AG04449 (cell line): ENCODE measurements around the gene CCNK.
A peak's percentile ranks its signal among the peaks of the same experiment; 100 is the strongest.

Experiments
- CTCF ChIA-PET: fragments of 350-600 bp; formaldehyde crosslinking; extraction: SDS; loops from one replicate; lab custom pipeline; 2021; ENCODE audit warnings: antibody characterized with exemption; lab: Yijun Ruan, JAX
- POLR2A ChIA-PET: fragments of 400-600, 350-600 bp; formaldehyde crosslinking; extraction: SDS; loops from one replicate; lab custom pipeline; 2020; ENCODE audit warnings: antibody characterized with exemption, inconsistent platforms; lab: Yijun Ruan, JAX
- DNase-seq: peaks from one replicate; pipeline ENCODE4 v3.0.0-alpha.2; 2010; ENCODE audit warnings: low read depth, low spot score
- H3K4me3 ChIP-seq: 2 replicates; pipeline ENCODE4 v1.5.1; 2011; ENCODE audit warnings: low read depth, mild to moderate bottlenecking, control low read depth, low read length
- TF ChIP-seq, protein P1 (sequence below): IDR thresholded peaks from one replicate; pipeline ENCODE4 v1.5.1; 2011; ENCODE audit warnings: mild to moderate bottlenecking, moderate library complexity, low read length, control low read depth, inconsistent platforms; ENCODE audit not compliant: insufficient read depth; ENCODE audit errors: missing control alignments

Gene CCNK

DNA sequence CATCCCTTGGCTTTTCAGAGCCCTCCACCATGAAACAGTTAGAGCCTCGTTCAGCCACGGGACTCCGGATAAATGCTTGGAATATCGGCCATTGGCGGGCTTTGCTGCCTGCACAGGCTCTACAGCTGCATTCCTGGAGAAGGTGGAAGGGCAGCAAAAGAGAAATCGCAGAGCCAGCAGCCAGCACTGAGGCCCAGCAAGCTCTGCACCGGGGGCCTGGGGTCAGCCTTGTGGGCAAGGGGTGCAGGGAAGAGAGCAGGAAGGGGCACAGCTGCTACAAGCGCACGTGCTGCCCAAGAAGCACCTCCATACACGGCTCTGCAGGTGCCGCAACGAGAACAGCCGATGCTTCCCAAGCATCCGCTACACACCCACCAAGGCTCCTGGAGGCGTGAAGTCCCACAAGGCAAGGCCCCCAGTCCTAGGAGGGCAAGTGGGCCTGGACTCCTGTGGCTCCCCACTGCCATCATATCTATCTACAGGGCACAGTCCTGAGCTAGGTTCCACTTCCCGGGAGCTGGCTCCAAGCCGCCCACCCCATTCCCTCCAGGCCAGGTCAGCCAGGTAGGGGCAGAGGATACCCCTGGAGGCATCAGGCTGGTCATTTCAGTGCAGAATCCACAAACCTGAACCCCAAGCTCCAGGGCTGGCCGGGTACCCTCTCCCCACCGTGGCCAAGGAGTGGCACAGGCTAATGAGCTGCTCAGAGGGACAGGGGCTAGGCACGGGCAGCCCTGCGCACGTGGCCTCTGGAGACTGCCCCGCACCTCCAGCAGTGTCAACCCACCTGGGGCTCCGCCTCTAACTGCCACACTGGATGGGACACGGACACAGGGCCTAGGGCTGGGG is 40.2 kb downstream of the CCNK start:
- TF ChIP-seq, protein P1, sequence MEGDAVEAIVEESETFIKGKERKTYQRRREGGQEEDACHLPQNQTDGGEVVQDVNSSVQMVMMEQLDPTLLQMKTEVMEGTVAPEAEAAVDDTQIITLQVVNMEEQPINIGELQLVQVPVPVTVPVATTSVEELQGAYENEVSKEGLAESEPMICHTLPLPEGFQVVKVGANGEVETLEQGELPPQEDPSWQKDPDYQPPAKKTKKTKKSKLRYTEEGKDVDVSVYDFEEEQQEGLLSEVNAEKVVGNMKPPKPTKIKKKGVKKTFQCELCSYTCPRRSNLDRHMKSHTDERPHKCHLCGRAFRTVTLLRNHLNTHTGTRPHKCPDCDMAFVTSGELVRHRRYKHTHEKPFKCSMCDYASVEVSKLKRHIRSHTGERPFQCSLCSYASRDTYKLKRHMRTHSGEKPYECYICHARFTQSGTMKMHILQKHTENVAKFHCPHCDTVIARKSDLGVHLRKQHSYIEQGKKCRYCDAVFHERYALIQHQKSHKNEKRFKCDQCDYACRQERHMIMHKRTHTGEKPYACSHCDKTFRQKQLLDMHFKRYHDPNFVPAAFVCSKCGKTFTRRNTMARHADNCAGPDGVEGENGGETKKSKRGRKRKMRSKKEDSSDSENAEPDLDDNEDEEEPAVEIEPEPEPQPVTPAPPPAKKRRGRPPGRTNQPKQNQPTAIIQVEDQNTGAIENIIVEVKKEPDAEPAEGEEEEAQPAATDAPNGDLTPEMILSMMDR = no peak
- ChIA-PET POLR2A (no interaction called here), CTCF (interaction anchor here (0.6 to 9.2 kb wide), 13 partner anchors 14 to 364 kb away, joined by 3 to 174 read pairs (median 4); no protein-coding TSS in a partner anchor)
- no peak overlapping the region for H3K4me3 ChIP-seq
- no peak for DNase-seq

DNA sequence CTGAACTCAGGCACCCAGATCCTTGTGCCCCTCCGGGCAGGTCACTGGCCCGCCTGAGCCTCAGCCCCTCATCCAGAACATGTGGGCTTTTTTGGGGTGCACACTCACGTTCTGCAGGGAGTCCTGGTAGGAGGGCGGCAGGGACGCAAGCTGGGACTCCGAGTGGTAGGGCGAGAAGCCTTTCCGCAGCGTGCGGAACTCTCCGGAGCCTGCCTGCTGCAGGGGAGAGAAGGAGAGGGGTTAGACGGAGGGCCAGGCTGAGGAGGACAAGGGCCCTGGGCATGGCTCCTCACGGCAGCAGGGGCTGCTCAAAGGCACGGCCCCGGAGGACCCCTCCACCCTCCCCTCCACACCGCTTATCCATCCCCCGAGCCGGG is 40.8 kb downstream of the CCNK start:
- DNase-seq = no peak
- POLR2A ChIA-PET = no interaction called here
- CTCF ChIA-PET = interaction anchor here (0.6 to 9.2 kb wide), 9 partner anchors 23 to 364 kb away, joined by 4 to 174 read pairs (median 5); no protein-coding TSS in a partner anchor
- TF ChIP-seq, protein P1 = no peak
- no peak overlapping the region for H3K4me3 ChIP-seq

DNA sequence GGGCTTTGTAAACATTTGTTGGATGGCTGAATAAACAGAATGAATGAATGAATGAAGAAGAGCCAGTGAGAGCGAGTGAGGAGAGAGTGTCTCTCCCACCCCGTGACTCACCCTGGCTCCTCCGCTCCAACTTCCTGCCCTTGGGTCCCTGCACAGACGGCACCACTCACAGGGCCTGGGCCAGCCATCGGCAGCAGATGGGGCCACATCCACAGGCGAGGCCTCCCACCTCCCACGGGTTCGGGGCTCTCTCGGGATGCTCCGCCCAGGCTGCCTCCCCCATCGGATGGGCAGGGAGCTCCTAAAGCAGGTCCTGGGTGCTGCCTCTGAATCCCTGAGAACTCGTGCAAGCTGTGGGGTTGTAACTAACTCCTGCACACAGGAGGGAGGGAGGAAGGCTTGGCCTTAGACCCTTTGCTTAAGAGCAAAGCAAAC is 41.3 kb downstream of the CCNK start:
- DNase-seq = no peak
- TF ChIP-seq, protein P1 = peak; percentile 31
- POLR2A ChIA-PET = no interaction called here
- CTCF ChIA-PET = interaction anchor here (0.6 to 9.2 kb wide), 11 partner anchors 23 to 160 kb away, joined by 4 to 174 read pairs (median 5); no protein-coding TSS in a partner anchor
- H3K4me3 ChIP-seq = no peak overlapping the region

DNA sequence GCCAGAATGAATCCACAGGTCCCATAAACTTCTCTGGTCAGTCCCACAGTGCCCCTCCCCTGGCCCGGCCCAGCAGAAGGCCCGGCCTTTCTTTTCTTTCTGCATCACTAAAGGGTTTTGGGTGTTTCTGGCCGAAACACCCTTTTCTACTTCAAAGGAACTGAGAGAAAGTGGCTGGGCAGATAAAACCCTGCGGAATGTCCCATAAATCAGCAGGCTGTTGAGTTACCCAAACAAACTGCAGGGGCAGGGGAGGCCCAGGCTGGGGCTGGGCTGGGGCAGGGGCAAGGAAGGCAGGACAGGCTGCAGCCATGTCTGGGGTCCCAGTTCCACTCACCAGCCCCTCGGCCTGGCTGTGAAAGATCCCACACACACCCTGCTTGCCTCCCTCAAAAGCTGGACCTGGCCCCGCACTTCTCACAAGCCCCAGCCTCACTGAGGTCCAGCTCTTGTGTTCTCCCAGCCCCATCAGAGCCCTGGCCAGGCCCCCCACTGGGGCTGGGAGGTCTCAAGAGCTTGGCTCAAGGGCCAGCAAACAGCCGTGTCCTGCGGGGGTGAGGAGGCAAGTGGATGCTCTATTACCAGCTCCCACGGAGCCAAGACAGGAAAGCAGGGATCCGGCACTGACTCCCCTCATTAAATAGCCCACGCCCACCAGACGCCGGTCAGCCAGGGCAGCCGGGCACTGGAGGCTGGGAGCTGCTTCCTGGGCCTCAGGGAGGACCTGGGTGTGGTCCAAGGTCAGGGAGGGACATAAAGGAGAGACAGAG is 41.9 kb downstream of the CCNK start:
- TF ChIP-seq, protein P1 = no peak
- H3K4me3 ChIP-seq = no peak overlapping the region
- ChIA-PET CTCF (interaction anchor here (0.6 to 9.2 kb wide), 18 partner anchors 10 to 355 kb away, joined by 3 to 174 read pairs (median 5); no protein-coding TSS in a partner anchor), POLR2A (interaction anchor here (0.5 kb wide), 1 partner anchor 569 kb away, joined by 3 read pairs; no protein-coding TSS in a partner anchor)
- DNase-seq = no peak

DNA sequence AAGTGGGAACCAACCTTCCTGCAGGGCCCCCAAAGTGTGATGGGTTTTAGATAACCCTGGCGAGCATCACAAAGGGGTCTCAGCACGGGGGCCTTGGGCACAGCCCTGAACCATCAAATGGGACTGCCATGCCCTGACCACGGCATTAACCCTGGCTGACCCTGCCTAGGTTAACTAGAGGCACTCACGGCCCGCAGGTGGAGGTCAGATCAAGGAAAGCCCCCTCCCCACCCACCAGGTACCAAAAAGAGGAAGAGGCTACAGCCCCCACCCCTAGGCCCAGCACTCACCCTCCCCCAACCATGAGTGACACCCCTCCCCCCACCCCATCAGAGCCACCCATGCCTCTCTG is 42.5 kb downstream of the CCNK start:
- ChIA-PET POLR2A (interaction anchor here (0.5 kb wide), 1 partner anchor 569 kb away, joined by 3 read pairs; no protein-coding TSS in a partner anchor), CTCF (interaction anchor here (0.6 to 9.2 kb wide), 15 partner anchors 8 to 355 kb away, joined by 3 to 174 read pairs (median 6); no protein-coding TSS in a partner anchor)
- no peak overlapping the region for H3K4me3 ChIP-seq
- TF ChIP-seq, protein P1 = no peak
- no peak for DNase-seq
